Stimulated activated CD4-positive, alpha-beta T cell treated with anti-CD3 and anti-CD28 coated beads, Interleukin-12 subunit alpha, Interleukin-12 subunit beta, amount 100 ng/mL, for 4 hours (primary cell): ENCODE results near the gene TSEN34.
"Not testable (repeated sequence)": the region's sequence is repeated elsewhere in the genome, so short reads cannot be mapped to it uniquely, and the experiment has no call there.

Experiments used
- DNase-seq: peaks from one replicate; pipeline ENCODE4 v3.0.0-alpha.2; 2020

TSEN34 gene

GRCh38 chr19:54209811-54210494 is 18.8 kb downstream of the TSEN34 start:
- DNase-seq, result no peak

GRCh38 chr19:54211235-54211634 is 20.1 kb downstream of the TSEN34 start:
- no peak for DNase-seq

DNA sequence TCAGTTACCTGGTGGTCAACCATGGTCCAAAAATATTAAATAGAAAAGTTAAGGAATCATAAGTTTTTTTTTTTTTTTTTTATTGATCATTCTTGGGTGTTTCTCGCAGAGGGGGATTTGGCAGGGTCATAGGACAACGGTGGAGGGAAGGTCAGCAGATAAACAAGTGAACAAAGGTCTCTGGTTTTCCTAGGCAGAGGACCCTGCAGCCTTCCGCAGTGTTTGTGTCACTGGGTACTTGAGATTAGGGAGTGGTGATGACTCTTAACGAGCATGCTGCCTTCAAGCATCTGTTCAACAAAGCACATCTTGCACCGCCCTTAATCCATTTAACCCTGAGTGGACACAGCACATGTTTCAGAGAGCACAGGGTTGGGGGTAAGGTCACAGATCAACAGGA is 23.1 kb downstream of the TSEN34 start:
- not testable (repeated sequence) for DNase-seq

DNA sequence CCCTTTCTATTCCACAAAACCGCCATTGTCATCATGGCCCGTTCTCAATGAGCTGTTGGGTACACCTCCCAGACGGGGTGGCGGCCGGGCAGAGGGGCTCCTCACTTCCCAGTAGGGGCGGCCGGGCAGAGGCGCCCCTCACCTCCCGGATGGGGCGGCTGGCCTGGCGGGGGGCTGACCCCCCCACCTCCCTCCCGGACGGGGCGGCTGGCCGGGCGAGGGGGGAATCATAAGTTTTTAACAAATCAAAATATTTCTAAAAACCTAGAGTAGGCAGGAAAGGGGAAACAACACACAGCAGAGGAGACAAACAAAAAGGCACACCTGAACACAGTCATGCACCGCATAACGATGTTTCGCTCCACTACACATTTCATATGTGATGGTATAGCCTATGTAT is 23.6 kb downstream of the TSEN34 start:
- DNase-seq, result not testable (repeated sequence)

- no peak for DNase-seq
Measured at GRCh38 chr19:54216869-54217268, 25.8 kb downstream of the TSEN34 start.

DNA sequence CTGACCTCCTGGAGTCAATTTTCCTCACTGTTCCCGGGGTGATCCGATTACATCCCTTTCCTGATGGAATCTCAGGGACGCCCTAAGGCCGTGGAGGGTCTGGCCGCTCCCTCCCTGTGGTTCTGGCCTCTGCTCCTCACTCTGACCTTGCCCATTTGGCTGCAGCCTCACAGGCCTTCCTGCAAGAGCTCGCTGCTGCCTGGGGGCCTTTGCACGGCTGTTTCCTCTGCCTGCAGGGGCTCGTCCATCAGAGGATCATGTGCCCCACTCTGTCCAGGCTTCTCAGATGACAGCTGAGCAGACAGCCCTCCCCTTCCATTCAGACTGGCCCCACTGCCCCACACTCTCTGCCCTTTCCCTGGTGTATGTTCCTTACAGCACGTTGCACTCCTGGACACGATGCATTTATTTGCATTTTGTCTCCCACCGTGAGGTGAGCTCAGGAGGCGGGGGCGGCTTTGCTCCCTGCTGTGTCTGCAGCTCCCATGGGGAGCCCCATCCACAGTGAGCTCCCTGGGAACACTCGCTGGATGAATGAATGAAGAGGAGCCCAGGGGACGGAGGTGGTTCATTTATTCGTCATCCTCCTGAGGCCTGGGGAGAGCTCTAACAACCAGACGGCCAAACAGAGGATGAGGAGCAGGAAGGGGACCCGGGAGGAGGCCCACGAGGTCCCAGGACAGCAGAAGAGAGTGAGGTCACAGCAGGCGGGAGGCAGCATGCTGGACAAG is 26.6 kb downstream of the TSEN34 start:
- DNase-seq, result not testable (repeated sequence)

- DNase-seq, result no peak
Measured at GRCh38 chr19:54218259-54218658, 27.2 kb downstream of the TSEN34 start.

DNA sequence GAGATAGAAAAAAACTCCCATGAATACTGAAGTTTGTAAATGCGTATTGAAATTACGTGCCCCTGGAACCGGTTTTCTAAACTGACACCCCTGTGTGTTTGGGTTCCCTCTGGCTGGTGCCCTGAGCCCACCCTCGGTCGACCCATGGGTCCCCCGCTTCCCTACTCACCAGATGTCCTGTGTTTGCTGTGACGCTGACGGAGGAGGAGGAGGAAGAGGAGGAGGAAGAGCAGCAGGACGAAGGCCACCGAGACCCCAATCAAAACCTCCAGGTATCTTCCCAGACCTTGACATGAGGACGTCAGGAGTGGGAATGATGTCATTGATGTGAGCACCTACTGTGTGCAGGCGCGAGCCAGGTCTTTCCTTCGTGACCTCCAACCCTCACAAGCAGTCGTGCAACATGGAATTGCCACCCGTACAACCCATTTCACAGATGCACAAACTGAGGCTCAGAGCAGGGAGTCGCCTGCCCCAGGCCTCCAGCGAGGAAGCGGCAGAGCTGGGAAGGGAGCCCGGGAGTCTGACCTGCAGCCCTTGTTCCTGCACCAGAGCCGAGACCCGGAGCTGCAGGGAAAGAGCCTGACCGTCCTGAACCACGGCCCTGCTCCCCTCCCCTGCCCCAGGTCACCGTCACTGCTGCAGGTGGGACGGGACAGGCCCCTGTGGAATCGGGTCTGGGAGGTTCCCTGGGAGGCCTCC is 28.0 kb downstream of the TSEN34 start:
- no peak for DNase-seq

DNA sequence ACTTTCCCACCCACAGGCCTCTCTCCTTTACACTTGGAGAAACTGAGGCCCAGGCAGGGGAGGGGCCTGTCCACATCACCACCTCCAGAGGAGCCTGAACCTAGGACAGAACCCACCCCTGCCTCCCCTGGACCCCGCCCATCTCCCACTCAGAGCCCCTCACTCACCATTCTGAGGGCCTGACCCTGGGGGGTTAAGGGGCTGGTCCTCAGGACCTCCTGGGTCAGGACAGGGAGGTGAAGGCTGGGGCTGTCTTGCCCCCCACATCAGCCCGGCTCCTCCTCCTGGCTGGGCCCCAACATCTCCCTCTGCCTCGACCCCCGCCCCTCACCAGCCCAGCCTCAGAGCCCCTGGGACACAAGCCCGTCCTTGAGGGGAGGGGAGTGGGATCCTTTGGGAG is 28.6 kb downstream of the TSEN34 start:
- DNase-seq, result not testable (repeated sequence)

GRCh38 chr19:54221947-54222346 is 30.8 kb downstream of the TSEN34 start:
- DNase-seq, result not testable (repeated sequence)

DNA sequence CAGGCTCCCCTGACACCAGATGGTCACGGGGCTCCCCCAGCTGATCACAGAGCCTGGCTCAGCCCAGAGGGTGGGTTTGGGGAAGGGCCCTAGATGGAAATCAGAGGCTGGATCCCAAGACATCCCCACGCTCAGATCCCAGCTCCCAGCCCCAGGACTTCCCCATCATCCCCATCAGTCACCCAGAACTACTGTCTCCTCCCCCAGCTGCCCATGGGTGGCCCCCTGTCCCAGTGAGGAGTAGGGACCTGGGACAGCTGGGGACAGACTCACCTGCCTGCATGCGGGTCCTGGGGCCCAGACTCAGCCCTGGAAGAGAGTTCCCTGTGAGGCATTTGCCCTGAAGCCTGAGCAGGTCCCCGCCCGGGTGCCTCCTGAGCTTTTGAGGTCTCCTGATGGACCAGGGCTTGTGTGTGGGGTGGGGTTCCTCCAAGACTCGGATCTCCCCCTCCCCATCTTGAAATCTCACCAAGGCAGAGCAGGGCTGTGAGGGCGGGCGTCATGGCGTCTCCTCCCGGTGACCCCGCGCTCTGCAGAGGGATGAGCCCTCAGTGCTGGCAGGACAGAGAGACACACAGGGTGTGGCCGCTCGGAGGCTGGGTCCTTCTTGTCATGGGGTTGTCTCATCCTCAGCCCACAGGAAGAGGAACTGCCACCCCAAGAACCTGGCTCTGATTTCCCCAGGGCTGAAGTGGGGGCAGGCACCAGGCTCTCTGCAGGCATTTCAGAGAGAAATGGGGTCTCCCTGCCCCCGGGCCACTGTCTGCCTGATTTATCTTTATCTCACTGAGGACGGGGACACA is 31.6 kb downstream of the TSEN34 start, which contains the start of gene LILRB3:
TSS of gene LILRB3 (minus strand) at position 534 of the 803 bp plus-strand sequence. CDS start at position 503, 31 bp downstream.
- not testable (repeated sequence) for DNase-seq

GRCh38 chr19:54223277-54223936 is 32.3 kb downstream of the TSEN34 start:
- not testable (repeated sequence) for DNase-seq

GRCh38 chr19:54223937-54224281 is 32.8 kb downstream of the TSEN34 start:
- not testable (repeated sequence) for DNase-seq

- not testable (repeated sequence) for DNase-seq
Measured at GRCh38 chr19:54224619-54225018, 33.5 kb downstream of the TSEN34 start.

DNA sequence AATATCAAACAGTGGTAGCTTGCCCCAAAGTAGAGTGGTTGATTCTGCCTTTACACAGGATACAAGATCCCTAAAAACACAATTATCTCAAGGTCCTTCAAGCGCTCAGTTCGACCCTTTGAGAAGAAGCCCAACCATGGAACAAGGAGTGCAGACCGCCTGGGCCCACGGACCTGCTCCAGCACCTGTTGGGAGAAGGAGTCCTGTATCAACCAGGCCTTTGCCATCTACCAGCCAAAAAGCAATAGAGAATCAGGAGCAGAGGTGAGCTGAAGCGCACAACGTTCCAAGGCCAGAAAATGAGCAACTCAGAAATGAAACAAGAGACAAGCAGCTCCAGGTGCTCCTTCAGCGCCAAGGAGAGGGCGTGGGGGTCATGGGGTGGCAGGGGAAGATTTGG is 38.0 kb downstream of the TSEN34 start:
- no peak for DNase-seq

- no peak for DNase-seq
Measured at GRCh38 chr19:54230031-54230430, 38.9 kb downstream of the TSEN34 start.

- DNase-seq, result peak; percentile 83
Measured at GRCh38 chr19:54231077-54231931, 40.2 kb downstream of the TSEN34 start.

DNA sequence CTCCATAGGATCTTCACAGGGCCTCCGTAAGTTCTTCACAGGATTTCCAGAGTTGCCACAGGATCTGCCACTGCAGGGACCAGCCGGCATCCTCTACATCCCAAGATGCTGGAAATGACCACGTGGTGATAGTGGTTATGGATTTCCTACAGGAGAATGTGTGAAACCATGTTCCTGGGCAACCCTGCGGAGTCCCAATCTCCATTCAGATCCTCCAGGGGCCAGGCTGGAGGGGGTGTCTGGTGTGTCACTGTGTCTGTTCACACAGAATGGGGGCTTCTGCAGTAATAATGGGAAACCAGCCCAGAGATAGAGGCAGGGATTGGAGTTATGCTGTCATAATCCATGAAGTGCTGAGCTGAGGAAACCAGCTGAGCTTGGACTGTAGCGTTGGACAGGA is 42.8 kb downstream of the TSEN34 start:
- no peak for DNase-seq

DNA sequence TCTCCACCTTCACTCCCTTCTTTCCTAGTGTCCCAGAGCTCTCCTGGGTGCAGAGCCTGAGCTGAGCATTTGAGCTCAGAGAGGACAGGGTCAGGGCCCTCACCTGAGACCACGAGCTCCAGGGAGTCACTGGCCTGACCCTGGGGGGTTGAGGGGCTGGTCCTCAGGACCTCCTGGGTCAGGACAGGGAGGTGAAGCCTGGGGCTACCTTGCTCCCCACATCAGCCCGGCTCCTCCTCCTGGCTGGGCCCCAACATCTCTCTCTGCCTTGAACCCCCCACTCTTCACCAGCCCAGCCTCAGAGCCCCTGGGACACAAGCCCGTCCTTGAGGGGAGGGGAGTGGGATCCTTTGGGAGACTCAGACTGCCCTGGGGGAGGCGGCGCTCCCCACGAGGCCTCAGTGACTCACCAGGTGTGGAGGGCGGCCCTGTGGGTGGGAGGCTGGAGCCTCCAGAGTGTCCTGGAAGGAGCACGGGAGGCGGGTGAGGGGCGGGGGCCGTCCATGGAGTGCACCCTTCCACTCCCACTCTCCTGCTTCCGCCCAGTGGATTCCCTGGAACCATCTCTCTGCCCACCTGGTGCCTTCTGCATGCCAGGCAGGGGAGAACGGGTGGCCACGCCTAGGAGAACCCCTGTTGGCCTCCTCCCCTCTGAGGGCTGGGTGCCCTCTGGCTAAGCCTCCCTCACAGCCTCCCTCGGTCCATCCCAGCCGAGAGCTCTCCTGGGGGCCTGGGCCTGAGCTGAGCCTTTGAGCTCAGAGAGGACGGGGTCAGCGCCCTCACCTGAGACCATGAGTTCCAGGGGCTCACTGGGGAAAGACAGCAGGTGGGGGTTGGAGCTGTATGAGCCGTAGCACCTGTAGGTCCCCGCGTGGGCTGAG is 48.6 kb downstream of the TSEN34 start:
- DNase-seq, result not testable (repeated sequence)
